ENCODE measurements around the gene TEKTIP1.

The TEKTIP1 gene

DNA sequence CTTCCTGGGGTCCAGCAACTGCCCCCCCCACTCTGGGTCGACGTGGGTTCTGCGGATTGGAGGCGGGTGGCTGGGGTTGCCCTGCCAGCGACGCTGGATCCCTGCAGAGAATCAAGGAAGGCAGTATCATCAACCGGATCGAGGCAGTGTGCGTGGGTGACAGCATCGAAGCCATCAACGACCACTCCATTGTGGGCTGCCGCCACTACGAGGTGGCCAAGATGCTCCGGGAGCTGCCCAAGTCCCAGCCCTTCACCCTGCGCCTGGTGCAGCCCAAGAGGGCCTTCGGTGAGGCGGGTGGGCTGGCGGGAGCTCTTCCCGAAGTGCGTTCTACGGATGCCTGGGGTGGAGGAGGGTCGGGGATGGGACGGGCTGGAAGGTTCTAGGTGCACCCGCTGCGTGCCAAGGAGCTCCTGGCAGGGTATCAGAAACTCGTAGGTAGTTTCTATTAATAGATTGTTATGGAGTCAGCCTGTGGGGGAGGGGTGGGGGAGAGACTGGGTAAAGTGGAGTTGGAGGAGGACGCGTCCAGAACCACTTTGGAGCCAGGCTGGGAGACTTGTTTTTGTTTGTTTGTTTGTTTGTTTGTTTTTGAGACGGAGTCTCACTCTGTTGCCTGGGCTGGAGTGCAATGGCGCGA lies 47.9 kb downstream of the TEKTIP1 start:
- TF ChIP-seq CTCF (IDR thresholded peaks at IDR 0.05; ENCODE audit: low read depth, low read length), result no peak
- DNase-seq (ENCODE audit: extremely low read depth, low read depth), result no peak

GRCh38 chr19:3589439-3589838 lies 50.5 kb downstream of the TEKTIP1 start:
- no peak for TF ChIP-seq CTCF (IDR thresholded peaks at IDR 0.05; ENCODE audit: low read depth, low read length)
- DNase-seq (ENCODE audit: extremely low read depth, low read depth), result no peak

GRCh38 chr19:3589949-3590348 lies 51.0 kb downstream of the TEKTIP1 start:
- DNase-seq (ENCODE audit: extremely low read depth, low read depth), result no peak
- TF ChIP-seq CTCF (IDR thresholded peaks at IDR 0.05; ENCODE audit: low read depth, low read length), result no peak

GRCh38 chr19:3590991-3591659 lies 52.2 kb downstream of the TEKTIP1 start:
- TF ChIP-seq CTCF (IDR thresholded peaks at IDR 0.05; ENCODE audit: low read depth, low read length), result no peak
- no peak for DNase-seq (ENCODE audit: extremely low read depth, low read depth)

DNA sequence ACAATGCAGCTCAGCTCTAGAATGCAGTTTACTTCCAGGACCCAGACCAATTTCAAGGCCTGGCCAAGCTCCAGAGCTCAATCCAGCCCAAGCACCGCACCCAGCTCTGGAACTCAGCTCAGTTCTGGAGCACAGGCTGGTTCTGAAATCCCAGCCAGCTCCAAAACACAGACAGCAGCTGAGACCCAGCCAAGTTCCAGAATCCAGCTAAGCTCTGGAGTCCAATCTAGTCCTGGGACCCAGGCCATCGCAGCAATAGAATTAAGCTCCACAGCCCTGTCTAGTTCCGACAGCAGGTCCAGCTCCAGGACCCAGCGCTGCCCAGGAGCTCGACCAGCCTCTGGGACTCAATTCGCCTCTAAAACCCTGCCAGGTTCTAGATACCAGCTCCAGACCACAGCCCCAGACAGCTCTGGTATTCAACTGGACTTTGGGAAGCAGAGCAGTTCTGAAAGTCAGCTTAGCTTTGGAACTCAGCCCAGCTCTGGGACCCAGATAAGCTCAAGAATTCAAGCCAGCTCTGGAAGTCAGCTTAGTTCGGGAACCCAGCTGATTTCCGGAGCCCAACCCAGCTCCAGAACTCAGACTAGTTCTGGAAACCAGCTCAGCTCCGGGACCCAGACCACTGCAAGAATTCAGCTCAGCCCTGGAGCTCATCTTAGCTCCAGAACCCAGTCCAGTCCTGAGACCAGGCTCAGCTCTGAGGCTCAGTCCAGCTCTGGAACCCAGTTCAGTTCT lies 53.1 kb downstream of the TEKTIP1 start:
- no peak for TF ChIP-seq CTCF (IDR thresholded peaks at IDR 0.05; ENCODE audit: low read depth, low read length)
- no peak for DNase-seq (ENCODE audit: extremely low read depth, low read depth)

GRCh38 chr19:3593156-3593555 lies 54.2 kb downstream of the TEKTIP1 start:
- no peak for TF ChIP-seq CTCF (IDR thresholded peaks at IDR 0.05; ENCODE audit: low read depth, low read length)

More at GRCh38 chr19:3593156-3593555, 54.2 kb downstream of the TEKTIP1 start:
- DNase-seq (ENCODE audit: extremely low read depth, low read depth), result no peak

Measured in AG09319 (cell line).